Spleen (tissue), 7 donors: ENCODE measurements around the gene PGP.

Experiments used
- POLR2AphosphoS5 ChIP-seq, 3 donors: sonication (generic); formaldehyde crosslinking; IDR thresholded peaks; one replicate each; pipeline ENCODE4 v1.5.1; 2017; ENCODE audit warnings: antibody characterized with exemption in 3 of 3
- TF ChIP-seq, protein P1 (sequence below), 11 experiments: fragments of 200-600 bp in 7 of 11; fragments of 450-650 bp in 4 of 11; sonication (generic) in 4 of 11; IDR thresholded peaks in 8 of 11; conservative IDR thresholded peaks in 3 of 11; 1 replicate in 7 of 11; 2 replicates in 4 of 11; pipeline versions ENCODE4 v1.4.0 to v1.8.0; 2016 to 2021; ENCODE audit warnings: antibody characterized with exemption in 11 of 11, inconsistent platforms in 4 of 11, mild to moderate bottlenecking in 1 of 11
- donor health status: DM: no; HTN: no; CAD: no; lungs with moderate emphysema.
- donor health status: DM: no; HTN: no; CAD: no.
- donor health status: DM: no; HTN: no; CAD: no.

DNA sequence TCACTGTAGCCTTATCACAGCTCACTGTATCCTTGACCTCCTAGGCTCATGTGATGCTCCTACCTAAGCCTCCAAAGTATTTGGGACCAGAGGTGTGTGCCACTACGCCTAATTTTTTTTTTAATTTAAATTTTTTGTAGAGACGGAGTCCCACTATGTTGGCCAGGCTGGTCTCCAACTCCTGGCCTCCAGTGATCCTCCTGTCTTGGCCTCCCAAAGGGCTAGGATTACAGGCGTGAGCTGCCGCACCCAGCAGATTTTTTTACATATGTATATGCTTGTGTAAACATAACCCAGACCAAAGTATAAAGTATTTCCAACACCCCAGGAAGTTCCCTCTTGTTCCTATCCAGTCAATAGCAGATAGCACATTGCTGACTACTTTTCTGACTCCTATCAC, 1.7 kb upstream of the PGP start:
- TF ChIP-seq, protein P1, sequence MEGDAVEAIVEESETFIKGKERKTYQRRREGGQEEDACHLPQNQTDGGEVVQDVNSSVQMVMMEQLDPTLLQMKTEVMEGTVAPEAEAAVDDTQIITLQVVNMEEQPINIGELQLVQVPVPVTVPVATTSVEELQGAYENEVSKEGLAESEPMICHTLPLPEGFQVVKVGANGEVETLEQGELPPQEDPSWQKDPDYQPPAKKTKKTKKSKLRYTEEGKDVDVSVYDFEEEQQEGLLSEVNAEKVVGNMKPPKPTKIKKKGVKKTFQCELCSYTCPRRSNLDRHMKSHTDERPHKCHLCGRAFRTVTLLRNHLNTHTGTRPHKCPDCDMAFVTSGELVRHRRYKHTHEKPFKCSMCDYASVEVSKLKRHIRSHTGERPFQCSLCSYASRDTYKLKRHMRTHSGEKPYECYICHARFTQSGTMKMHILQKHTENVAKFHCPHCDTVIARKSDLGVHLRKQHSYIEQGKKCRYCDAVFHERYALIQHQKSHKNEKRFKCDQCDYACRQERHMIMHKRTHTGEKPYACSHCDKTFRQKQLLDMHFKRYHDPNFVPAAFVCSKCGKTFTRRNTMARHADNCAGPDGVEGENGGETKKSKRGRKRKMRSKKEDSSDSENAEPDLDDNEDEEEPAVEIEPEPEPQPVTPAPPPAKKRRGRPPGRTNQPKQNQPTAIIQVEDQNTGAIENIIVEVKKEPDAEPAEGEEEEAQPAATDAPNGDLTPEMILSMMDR (IDR thresholded peaks at IDR 0.05 in 8 of 11, conservative IDR thresholded peaks at IDR 0.05 in 3 of 11), result no peak
- no peak for TF ChIP-seq POLR2AphosphoS5 (IDR thresholded peaks at IDR 0.05)
